KOPT-K1 (cell line): ENCODE data around the gene COQ8A.

Experiments
- H3K27ac ChIP-seq: fragments of 200-600 bp; sonication (generic); 2 replicates; pipeline ENCODE4 v1.5.1; 2016; ENCODE audit warnings: antibody characterized with exemption, mild to moderate bottlenecking, low read depth, low read length; ENCODE audit not compliant: poor library complexity, severe bottlenecking
- H3K36me3 ChIP-seq: fragments of 200-600 bp; sonication (generic); 2 replicates; pipeline ENCODE4 v1.5.1; 2017; ENCODE audit warnings: antibody characterized with exemption, mild to moderate bottlenecking, low read length, moderate library complexity; ENCODE audit not compliant: insufficient read depth
- H3K9me3 ChIP-seq: fragments of 200-600 bp; sonication (generic); 2 replicates; pipeline ENCODE4 v1.5.1; 2017; ENCODE audit warnings: antibody characterized with exemption, low read length, mild to moderate bottlenecking; ENCODE audit not compliant: insufficient read depth, poor library complexity, severe bottlenecking

COQ8A gene

DNA sequence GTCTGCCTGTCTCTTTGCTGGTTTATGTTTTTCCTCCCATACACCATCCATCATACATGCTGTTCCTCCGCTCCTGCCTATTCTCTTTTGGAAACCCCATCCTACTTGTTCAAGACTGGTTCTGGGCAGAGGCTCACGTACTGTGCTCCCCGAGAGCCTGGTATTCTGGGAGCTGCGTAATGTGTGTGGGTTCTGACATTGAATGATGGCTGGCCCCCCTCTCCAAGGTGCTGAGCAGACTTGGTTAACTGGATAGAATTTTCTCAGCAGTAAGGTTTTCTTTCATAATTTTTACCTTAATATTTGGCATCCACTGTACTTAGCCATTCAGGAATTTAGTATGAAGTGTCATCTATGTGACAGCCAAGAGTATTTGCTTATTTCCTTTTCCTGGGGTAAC is 26.6 kb downstream of the COQ8A start:
- peaks cover 2% of the 10 kb centered on the region for H3K9me3 ChIP-seq
- H3K36me3 ChIP-seq: peaks cover 7% of the 10 kb centered on the region; the same call in 1 of the 2 replicates
- no peak overlapping the region for H3K27ac ChIP-seq

DNA sequence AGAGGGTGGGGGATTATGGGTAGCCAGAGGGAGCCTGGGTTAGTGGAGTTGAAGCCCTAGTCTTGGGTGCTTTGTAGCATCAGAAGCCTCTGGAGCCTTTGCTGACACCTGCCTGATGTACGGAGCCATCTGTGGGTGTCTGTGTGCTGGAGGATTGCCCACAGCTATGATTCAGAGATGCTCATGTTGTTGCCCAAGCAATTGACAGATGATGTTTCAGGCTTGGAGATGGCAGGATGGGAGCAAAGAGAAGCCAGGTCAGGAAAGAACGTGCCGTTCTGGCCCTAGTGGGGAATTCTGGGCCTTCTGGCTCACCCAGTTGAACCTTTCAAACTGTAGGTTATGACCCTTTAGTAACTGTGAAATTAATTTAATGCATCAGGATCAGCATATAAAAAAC is 27.6 kb downstream of the COQ8A start:
- no peak overlapping the region for H3K27ac ChIP-seq

DNA sequence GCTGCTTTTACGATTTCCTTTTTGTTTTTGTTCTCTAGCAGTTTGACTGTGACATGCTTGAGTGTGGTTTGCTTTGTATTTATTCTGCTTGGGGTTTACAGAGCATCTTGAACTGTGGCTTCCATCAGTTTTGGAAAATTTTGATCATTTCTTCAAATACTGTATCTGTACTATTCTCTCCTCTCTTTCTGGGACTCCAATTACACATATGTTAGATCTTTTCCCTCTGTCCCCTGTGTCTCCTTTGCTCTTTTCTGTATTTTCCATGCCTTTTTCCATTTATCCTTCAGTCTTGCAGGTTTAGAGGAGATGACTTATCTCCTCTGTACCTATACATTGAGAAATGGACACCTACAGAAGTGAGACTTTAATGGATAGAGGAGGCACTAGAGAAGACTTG is 31.7 kb downstream of the COQ8A start:
- Histone ChIP-seq H3K9me3 (peaks cover 6% of the 10 kb centered on the region), H3K36me3 (no peaks in the 10 kb centered on the region), H3K27ac (no peak overlapping the region)

More for the DNA sequence above, 27.6 kb downstream of the COQ8A start:
- peaks cover 6% of the 10 kb centered on the region for H3K9me3 ChIP-seq
- H3K36me3 ChIP-seq: peaks cover 7% of the 10 kb centered on the region; the same call in 1 of the 2 replicates

DNA sequence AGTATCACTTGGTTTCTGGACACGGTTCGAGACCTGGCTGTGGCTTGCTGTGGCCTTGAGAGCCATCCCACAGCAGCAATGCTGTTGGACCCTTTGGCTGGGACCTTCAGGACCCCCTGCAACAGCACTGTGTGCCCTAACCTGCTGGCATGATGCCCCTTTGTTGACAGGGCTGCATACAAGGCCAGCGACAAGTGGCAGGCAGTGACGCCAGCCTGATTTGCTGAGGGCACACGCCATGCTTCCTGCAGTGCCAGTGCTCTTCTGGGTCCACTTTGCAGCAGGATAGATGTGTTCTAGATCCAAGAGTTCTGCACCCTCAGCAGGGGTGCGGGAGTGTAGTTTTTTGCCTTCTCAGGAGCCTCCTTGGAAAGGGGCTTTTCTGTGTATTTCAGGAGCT is 32.8 kb downstream of the COQ8A start:
- Histone ChIP-seq H3K36me3 (no peaks in the 10 kb centered on the region), H3K9me3 (peaks cover 6% of the 10 kb centered on the region), H3K27ac (no peak overlapping the region)

DNA sequence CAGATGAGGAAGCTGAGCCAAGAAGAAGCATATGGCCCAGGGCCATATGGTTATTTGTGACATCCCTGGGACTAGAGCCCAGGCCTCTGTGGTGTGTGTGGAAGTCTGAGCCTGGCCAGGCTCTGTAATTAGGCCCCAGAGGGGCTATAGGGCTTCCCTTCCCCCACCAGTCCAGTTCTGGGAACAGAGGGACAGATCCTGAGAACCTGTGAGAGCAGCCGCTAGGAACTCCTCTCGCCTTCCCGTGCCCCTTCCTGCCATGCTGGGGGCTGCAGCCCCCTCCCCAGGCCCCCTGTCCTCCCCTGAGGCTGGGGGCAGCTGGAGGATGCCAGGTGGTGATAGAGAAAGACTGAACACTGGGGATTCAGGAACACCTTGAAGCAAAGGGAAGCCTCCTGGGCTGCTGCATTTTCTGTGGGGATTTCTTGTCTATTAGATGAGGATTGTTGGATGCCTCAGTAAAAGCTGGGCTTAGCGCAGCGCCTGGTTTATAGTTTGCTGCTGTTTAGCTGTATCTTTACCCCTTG is 33.3 kb downstream of the COQ8A start:
- Histone ChIP-seq H3K36me3 (no peaks in the 10 kb centered on the region), H3K27ac (no peak overlapping the region)

DNA sequence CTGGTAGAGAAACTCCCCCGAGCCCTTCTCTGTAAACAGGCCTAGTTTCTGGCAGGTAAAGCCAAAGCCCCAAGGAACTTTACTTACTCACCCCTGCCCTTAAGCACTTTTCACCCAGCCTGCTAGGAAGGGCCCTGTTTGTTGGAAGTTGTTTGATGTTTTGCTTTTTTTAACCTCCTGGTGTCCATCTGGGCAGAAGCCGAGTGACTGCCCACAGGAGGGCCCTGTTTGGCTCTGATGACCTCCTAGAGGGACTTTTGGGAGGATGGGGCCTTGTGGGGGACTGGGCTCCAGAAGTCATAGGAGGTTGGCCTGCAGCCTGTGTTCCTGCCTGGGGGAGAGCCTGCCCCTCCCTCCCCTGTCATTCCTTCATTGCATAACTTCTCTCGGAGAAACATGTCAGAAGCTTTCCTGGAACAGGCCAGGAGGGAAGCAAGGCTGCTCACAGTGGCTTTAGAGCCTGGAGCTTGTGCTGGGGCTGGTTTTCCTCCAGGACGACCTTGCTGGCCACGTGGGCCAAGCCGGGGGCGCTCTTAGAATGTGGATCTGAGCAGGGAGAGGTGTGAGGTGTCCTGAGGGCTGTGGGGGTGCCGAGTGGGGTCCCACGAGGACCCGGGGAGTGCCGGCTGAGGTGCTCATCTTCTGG is 33.9 kb downstream of the COQ8A start:
- H3K9me3 ChIP-seq: peaks cover 6% of the 10 kb centered on the region
- no peaks in the 10 kb centered on the region for H3K36me3 ChIP-seq
- no peak overlapping the region for H3K27ac ChIP-seq

More for the DNA sequence above, 33.3 kb downstream of the COQ8A start:
- H3K9me3 ChIP-seq: peaks cover 6% of the 10 kb centered on the region

DNA sequence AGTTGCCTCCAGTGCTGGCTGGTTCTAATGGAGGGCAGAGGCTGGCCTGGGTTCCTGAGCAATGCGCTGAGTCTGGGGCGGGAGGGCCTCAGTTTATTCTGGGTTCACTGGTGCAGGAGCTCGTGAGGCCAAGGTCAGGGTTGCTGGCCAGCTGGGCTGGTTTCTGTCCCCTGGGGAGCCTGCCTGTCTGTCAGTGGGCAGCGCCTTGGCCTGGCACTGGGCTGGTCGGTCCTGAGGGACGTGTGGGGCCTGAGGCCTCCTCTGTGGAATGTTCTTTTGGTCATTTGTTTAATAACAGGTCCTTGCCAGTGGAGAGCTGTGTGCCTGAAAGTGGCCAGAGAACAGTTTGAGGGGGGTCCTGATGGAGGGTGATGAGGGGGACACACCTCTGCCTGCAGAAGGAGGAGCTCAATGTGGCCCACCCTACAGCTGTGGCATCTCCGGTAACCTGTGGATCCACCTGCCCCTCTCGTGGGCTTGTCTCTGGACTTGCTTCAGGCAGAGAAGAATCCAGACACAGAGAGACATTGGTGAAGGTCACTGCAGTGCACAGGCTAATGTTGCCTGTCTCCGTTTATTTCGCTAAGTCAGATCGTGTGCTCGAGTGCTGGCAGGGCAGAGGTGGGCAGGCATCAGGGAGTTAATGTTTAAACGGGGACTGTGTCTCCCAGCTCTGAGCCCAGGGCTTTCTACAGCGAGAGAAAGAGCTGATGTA is 34.6 kb downstream of the COQ8A start:
- Histone ChIP-seq H3K36me3 (no peaks in the 10 kb centered on the region), H3K9me3 (peaks cover 6% of the 10 kb centered on the region), H3K27ac (no peak overlapping the region)

DNA sequence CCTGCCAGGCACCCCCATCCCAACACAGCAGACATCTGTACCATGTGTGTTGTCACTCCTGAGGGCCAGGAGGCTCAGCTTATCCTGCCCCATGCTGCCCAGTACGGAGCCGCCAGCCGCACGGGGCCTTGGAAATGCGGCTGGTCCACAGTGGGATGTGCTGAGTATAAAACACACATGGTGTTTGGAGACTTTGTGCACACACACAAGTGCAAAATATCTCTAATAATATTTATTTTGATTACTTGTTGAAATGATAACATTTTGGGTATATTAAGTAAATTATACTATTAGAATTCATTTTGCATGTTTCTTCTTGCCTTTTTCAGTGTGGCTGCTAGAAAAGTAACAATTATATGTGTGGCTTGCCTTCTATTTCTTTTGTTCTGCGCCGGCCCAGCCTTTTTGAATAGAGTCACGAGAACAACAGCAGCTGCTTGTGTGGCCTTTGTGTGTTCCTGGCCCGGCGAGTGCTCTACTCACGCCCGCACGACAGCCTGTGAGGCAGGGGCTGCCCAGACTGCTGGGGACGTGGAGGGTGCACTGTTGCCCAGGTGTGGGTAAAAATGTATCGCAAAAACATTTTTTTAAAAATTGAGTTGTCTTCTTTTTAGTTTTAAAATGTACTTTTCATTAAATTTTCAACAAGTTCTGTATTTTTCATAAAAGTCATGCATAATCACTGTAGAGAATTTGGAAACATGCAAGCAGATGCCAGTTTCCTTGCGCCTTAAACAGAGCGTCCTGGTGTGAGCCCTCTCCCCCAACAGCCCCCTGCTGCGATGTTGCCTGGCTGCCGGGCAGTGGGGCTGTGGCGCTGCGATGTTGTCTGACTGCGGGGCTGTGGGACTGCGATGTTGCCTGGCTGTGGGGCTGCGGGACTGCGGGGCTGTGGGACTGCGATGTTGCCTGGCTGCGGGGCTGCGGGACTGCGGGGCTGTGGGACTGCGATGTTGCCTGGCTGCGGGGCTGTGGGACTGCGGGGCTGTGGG is 35.5 kb downstream of the COQ8A start:
- H3K9me3 ChIP-seq: peaks cover 6% of the 10 kb centered on the region
- H3K36me3 ChIP-seq: no peaks in the 10 kb centered on the region
- no peak overlapping the region for H3K27ac ChIP-seq

DNA sequence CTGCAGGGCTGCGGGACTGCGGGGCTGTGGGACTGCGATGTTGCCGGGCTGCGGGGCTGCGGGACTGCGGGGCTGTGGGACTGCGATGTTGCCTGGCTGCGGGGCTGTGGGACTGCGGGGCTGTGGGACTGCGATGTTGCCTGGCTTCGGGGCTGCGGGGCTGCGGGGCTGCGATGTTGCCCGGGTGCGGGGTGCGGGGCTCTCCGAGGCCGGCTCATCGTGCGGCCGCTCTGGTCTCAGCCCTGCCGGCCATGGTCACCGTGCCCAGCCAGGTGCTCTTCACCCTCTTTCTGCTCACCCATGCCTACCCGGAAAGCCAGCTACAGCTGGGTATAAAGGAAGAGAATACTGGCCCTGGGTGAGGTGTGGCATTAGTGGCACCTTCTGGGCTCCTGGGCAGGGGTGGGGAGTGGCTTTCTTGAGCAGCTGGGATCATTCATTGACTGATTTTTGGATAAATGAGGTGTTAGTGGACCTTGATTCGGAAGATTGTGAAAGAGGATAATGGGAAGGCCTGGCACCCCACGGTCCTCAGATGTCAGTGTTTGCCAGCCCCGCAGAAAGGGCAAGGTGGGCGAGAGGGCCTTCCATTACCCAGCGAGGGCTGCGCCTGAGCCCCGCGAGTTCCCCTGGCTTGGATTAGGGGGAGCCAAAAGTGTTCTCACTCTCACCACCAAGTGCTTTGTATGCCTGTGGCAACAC is 36.3 kb downstream of the COQ8A start:
- H3K36me3 ChIP-seq: no peaks in the 10 kb centered on the region
- H3K9me3 ChIP-seq: peaks cover 6% of the 10 kb centered on the region
- no peak overlapping the region for H3K27ac ChIP-seq

DNA sequence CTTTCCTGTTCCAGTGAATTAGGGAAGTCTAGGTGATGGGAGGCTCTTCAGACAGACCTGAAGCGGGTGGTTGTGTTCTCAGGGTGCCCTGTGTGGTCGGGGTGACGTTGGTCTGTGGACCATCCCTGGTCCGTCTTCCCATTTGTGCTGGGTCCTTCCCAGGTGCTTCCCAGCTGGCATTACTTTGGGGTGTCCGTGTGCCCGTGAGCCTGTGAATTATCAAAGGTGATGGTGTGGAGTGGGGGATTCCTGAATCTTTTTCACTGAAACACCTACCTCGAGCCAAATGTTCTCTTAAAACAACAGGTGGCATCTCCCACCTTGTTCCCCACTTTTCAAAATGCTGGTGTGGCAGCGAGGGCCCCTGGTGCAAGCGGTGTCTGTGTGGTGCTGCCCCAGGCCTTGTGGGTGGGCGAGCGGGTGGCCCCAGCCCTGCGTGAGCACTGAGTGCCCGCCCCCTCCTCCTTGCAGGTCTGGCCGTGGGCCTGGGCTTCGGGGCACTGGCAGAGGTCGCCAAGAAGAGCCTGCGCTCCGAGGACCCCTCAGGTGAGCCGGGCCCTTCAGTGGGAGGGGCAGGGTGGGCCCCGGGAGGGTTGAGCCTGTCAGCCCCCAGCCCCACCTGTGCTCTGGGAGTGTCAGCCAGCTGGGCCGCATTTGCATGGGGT is 37.0 kb downstream of the COQ8A start:
- H3K9me3 ChIP-seq: peaks cover under 1% of the 10 kb centered on the region
- no peaks in the 10 kb centered on the region for H3K36me3 ChIP-seq
- no peak overlapping the region for H3K27ac ChIP-seq

DNA sequence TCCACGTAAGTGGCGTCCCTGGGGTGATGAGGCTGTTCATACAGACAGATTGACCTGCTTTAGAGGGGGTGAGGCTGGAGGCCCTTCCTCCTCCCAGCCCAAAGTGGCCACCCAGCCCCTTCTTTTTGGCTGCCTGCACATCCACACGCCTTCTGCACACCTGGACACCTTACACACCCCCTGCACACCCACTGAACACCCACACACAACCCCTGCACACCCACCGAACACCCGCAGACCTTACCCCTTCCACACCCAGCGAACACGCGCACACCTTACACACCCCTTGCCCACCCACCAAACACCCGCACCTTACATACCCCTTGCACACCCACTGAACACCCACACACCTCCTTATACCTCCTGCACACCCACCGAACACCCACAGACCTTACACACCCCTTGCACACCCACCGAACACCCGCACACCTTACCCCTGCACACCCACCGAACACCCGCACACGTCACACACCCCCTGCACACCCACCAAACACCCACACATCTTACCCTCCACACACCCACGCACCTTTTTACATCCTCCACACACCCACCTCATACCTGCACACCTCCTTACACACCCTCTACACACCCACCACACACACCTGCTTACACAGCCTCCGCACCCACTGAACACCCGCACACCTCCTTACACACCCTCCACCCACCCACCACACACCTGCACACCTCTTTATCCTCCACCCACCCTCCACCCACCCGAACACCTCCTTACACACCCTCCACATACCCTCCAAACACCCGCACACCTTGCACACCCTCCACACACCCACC is 37.7 kb downstream of the COQ8A start:
- H3K36me3 ChIP-seq: no peaks in the 10 kb centered on the region
- H3K9me3 ChIP-seq: no peaks in the 10 kb centered on the region
- no peak overlapping the region for H3K27ac ChIP-seq

DNA sequence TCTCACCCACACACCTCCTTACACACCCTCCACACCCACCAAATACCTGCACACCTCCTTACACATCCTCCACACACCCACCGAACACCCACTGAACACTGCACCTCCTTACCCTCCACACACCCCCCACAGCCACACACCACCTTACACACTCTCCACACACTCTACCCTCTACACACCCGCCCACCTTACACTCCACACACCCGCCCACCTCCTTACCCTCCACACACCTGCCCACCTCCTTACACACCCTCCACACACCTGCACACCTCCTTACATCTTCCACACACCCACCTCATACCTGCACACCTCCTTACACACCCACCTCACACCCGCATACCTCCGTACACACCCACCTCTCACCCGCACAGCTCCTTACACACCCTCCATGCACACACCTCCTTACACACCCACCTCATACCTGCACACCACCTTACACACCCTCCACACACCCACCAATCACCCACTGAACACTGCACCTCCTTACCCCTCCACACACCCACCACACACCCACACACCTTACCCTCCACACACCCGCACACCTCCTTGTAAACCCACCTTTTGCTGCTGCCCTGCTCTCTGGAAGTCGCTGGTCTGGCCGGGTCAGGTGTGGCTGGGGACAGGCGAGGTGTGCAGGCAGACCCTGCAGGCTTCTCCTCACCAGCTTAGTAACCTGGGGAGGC is 38.5 kb downstream of the COQ8A start:
- no peak overlapping the region for H3K27ac ChIP-seq
- H3K36me3 ChIP-seq: no peaks in the 10 kb centered on the region

DNA sequence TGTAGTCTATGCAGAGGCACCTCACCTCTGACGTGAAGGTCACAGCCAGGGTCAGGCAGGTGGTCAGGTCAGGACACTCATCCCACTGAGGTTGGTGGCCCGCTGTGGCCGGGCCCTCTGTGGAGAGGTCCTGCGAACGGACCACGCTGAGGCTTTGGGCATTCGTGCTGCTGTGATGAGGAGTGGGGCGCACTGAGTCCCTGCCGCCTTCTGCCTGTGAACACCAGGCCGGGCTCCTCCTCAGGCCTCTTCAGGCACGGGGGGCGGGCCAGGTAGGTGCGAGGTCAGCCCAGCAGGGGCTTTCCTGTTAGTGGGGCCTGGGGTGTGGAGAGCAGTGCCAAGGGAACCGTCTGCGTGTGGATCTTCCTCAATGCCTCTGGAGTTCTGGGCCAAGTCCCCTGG is 39.0 kb downstream of the COQ8A start:
- Histone ChIP-seq H3K27ac (no peak overlapping the region), H3K9me3 (no peaks in the 10 kb centered on the region), H3K36me3 (no peaks in the 10 kb centered on the region)

More for the DNA sequence above, 38.5 kb downstream of the COQ8A start:
- no peaks in the 10 kb centered on the region for H3K9me3 ChIP-seq
